DOHH2 (cell line): ENCODE results near the gene PLXNB3.

Experiments
- H3F3A ChIP-seq: fragments of 200-600 bp; sonication (generic), shearing (Covaris generic); 2 replicates; pipeline ENCODE4 v1.6.0; 2016; ENCODE audit warnings: antibody characterized with exemption, mild to moderate bottlenecking; ENCODE audit not compliant: control insufficient read depth, insufficient read depth
- H3K27ac ChIP-seq: fragments of 200-600 bp; sonication (generic); 2 replicates; pipeline ENCODE4 v1.5.1; 2014; ENCODE audit warnings: low read depth, mild to moderate bottlenecking, low read length, moderate library complexity
- H3K27me3 ChIP-seq: fragments of 200-600 bp; sonication (generic); 2 replicates; pipeline ENCODE4 v1.6.1; 2014; ENCODE audit warnings: mild to moderate bottlenecking, low read length, mixed read lengths; ENCODE audit not compliant: control insufficient read depth
- H3K36me3 ChIP-seq: fragments of 200-600 bp; sonication (generic); 2 replicates; pipeline ENCODE4 v1.6.1; 2014; ENCODE audit warnings: mild to moderate bottlenecking, low read length, moderate library complexity, mixed read lengths; ENCODE audit not compliant: control insufficient read depth
- H3K4me1 ChIP-seq: fragments of 200-600 bp; sonication (generic); 2 replicates; pipeline ENCODE4 v1.6.1; 2014; ENCODE audit warnings: mild to moderate bottlenecking, low read length, mixed read lengths; ENCODE audit not compliant: control insufficient read depth
- H3K4me2 ChIP-seq: fragments of 200-600 bp; sonication (generic); 2 replicates; pipeline ENCODE4 v1.6.0; 2014; ENCODE audit warnings: mild to moderate bottlenecking, low read length, moderate library complexity
- H3K4me3 ChIP-seq: fragments of 200-600 bp; sonication (generic); 2 replicates; pipeline ENCODE4 v1.5.1; 2014; ENCODE audit warnings: mild to moderate bottlenecking, low read length, mixed read lengths
- H3K79me2 ChIP-seq: fragments of 200-600 bp; sonication (generic); 2 replicates; pipeline ENCODE4 v1.6.1; 2014; ENCODE audit warnings: mild to moderate bottlenecking, low read length, mixed read lengths; ENCODE audit not compliant: control insufficient read depth
- H3K9me2 ChIP-seq: fragments of 200-600 bp; sonication (generic); replicated peaks from 2 replicates; pipeline ENCODE4 v1.6.1; 2014; ENCODE audit warnings: mild to moderate bottlenecking, low read length, mixed read lengths; ENCODE audit not compliant: control insufficient read depth
- H3K9me3 ChIP-seq: fragments of 200-600 bp; sonication (generic); 2 replicates; pipeline ENCODE4 v1.6.1; 2014; ENCODE audit warnings: antibody characterized with exemption, low read length, mixed read lengths; ENCODE audit not compliant: control insufficient read depth, insufficient read depth
- H4K20me1 ChIP-seq: fragments of 200-600 bp; sonication (generic); 2 replicates; pipeline ENCODE4 v1.6.0; 2014; ENCODE audit warnings: low read depth, mild to moderate bottlenecking, antibody characterized with exemption, low read length, moderate library complexity; ENCODE audit not compliant: control insufficient read depth, insufficient read depth
- EZH2phosphoT487 ChIP-seq: fragments of 200-600 bp; sonication (generic); IDR thresholded peaks from 2 replicates; pipeline ENCODE4 v1.6.1; 2017; ENCODE audit warnings: borderline replicate concordance, mild to moderate bottlenecking, antibody characterized with exemption, low read length, moderate library complexity, mixed read lengths
- TF ChIP-seq, protein P1 (sequence below): fragments of 200-600 bp; sonication (generic); IDR thresholded peaks from one replicate; pipeline ENCODE4 v1.5.1; 2014; ENCODE audit warnings: antibody characterized with exemption, mild to moderate bottlenecking, low read depth, low read length; ENCODE audit not compliant: poor library complexity, severe bottlenecking

Gene PLXNB3

DNA sequence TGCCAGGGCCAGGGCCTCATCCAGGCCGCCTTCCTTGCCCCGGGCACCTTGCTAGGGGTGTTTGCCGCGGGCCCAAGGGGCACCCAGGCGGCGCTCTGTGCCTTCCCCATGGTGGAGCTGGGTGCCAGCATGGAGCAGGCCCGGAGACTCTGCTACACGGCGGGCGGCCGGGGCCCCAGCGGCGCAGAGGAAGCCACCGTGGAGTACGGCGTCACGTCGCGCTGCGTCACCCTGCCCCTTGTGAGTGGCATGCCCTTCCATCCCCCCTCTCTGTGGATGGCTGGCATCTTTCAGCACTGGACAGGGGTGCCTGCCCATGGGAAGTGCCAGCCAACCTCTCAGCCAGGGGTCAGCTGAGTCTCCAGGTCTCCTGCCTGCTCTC, 3.6 kb downstream of the PLXNB3 start:
- no peaks in the 10 kb centered on the region for H3F3A ChIP-seq
- no peak overlapping the region for H3K27ac ChIP-seq
- H3K9me2 ChIP-seq: no peaks in the 10 kb centered on the region
- no peak overlapping the region for H3K4me3 ChIP-seq
- H3K4me1 ChIP-seq: peaks cover 3% of the 10 kb centered on the region; the same call in 1 of the 2 replicates
- H3K9me3 ChIP-seq: no peaks in the 10 kb centered on the region
- H3K27me3 ChIP-seq: no peaks in the 10 kb centered on the region
- no peak for TF ChIP-seq EZH2phosphoT487
- TF ChIP-seq, protein P1, sequence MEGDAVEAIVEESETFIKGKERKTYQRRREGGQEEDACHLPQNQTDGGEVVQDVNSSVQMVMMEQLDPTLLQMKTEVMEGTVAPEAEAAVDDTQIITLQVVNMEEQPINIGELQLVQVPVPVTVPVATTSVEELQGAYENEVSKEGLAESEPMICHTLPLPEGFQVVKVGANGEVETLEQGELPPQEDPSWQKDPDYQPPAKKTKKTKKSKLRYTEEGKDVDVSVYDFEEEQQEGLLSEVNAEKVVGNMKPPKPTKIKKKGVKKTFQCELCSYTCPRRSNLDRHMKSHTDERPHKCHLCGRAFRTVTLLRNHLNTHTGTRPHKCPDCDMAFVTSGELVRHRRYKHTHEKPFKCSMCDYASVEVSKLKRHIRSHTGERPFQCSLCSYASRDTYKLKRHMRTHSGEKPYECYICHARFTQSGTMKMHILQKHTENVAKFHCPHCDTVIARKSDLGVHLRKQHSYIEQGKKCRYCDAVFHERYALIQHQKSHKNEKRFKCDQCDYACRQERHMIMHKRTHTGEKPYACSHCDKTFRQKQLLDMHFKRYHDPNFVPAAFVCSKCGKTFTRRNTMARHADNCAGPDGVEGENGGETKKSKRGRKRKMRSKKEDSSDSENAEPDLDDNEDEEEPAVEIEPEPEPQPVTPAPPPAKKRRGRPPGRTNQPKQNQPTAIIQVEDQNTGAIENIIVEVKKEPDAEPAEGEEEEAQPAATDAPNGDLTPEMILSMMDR: no peak
- no peak overlapping the region for H3K4me2 ChIP-seq
- H4K20me1 ChIP-seq: no peaks in the 10 kb centered on the region
- H3K79me2 ChIP-seq: no peaks in the 10 kb centered on the region
- no peaks in the 10 kb centered on the region for H3K36me3 ChIP-seq

DNA sequence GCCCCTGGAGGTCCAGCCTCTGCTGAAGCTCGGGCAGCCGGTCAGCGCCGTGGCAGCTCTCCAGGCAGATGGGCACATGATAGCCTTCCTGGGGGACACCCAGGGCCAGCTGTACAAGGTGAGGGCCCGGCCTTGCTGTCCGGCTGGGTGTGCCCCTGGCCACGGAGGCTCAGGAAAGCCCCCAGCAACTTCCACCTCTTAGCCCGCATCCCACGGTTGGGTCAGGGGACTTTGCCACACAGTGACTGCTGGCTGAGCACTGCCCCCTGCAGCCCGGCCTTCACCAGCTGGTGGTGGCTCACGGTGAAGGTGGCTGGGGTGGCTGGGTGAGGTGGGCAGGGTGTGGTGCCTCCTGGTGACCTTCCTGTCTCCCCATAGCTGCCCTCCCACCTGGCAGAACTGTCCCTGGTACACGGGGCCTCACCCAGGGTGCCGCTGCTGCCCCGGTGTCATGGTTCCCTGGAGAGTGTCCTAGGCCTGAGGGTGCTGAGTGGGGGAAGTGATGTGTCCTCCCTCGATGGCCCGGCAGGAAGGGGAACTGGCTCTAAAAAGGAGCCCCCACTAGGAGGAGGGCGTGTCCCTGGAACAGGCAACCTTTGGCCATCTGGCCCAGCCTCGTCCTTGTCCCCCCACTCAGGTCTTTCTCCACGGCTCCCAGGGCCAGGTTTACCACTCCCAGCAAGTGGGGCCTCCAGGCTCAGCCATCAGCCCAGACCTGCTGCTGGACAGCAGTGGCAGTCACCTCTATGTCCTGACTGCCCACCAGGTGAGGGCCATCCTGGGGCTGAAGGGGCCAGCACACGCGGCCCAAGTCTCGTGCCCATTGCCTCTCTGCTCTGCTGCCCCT, 4.5 kb downstream of the PLXNB3 start:
- H4K20me1 ChIP-seq: no peaks in the 10 kb centered on the region
- no peaks in the 10 kb centered on the region for H3K79me2 ChIP-seq
- no peak overlapping the region for H3K4me2 ChIP-seq

DNA sequence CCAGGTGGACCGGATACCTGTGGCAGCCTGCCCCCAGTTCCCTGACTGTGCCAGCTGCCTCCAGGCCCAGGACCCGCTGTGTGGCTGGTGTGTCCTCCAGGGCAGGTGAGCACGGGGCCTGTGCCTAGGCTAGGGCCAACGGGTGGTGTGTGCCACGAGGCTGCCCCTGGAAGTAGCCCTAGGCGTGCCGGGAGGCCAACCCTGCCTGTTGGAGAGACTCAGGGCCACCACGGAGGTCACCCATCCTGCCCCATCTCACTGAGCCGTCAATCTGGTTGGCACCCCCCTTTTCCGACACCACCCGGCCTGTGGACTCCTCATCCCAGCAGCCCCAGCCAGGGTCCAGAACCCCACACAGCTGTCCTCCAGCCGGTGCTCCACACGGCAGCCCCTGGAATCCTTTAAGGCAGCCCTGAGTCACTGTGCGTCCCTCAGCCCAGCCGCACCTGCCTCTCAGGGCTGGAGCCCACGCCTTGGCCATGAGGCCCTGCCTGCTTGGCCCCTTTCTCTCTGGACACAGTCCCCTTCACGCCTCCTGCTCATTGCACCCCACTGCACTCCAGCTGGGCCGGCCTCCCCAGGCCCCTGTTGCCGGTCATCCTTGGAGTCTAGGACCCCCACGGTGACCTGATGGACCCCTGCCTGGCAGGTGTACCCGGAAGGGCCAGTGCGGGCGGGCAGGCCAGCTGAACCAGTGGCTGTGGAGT, 5.3 kb downstream of the PLXNB3 start:
- Histone ChIP-seq H3K4me2 (no peak overlapping the region), H3K27ac (no peak overlapping the region), H3K9me3 (no peaks in the 10 kb centered on the region), H3K36me3 (no peaks in the 10 kb centered on the region), H3F3A (no peaks in the 10 kb centered on the region), H3K79me2 (no peaks in the 10 kb centered on the region), H4K20me1 (no peaks in the 10 kb centered on the region), H3K4me3 (no peak overlapping the region), H3K9me2 (no peaks in the 10 kb centered on the region), H3K27me3 (no peaks in the 10 kb centered on the region), H3K4me1 (peaks cover 3% of the 10 kb centered on the region; the same call in 1 of the 2 replicates)
- TF ChIP-seq, protein P1: no peak
- no peak for TF ChIP-seq EZH2phosphoT487

More for the DNA sequence above, 4.5 kb downstream of the PLXNB3 start:
- H3K4me3 ChIP-seq: no peak overlapping the region
- H3K9me2 ChIP-seq: no peaks in the 10 kb centered on the region
- H3K36me3 ChIP-seq: no peaks in the 10 kb centered on the region
- H3K27ac ChIP-seq: no peak overlapping the region
- peaks cover 3% of the 10 kb centered on the region; the same call in 1 of the 2 replicates for H3K4me1 ChIP-seq
- TF ChIP-seq, protein P1: peak; percentile 19
- TF ChIP-seq EZH2phosphoT487: no peak
- no peaks in the 10 kb centered on the region for H3K9me3 ChIP-seq
- no peaks in the 10 kb centered on the region for H3F3A ChIP-seq
- no peaks in the 10 kb centered on the region for H3K27me3 ChIP-seq
